Loucy (cell line): Measurements from ENCODE around the gene CDHR5.

Experiments used
- CTCF ChIP-seq: fragments of 200-600 bp; sonication (generic); conservative IDR thresholded peaks from 2 replicates; pipeline ENCODE4 v1.5.1; 2014; ENCODE audit warnings: mild to moderate bottlenecking, antibody characterized with exemption, low read length
- EZH2phosphoT487 ChIP-seq: fragments of 200-600 bp; IDR thresholded peaks from 2 replicates; pipeline ENCODE4 v1.6.1; 2018; ENCODE audit warnings: antibody characterized with exemption, mild to moderate bottlenecking, moderate library complexity, borderline replicate concordance

DNA sequence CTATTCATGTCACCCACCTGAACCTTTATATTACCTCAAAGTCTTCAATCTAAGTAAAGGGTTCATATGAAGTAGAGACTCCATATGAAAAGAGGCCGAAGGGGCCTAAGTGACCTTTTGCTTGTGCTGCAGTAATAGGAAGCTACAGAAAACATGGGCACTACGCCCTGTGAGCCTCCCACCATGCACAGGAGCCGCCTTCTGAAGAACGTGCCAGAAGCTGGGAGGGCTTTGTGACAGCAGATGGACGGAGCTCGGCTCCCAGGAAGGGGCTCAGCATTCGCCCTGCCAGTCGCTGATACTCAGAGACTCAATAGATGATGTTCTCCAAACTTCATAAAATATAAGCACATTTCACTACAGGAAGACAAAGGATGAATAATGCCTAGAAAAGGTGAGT is 49.1 kb upstream of the CDHR5 start:
- TF ChIP-seq CTCF (no peak), EZH2phosphoT487 (no peak)
